Left lobe of liver (tissue), 2 donors: ENCODE data around the gene RHEB. TPM values are rescaled to one million over a fixed set of nuclear protein-coding genes. Genes with fewer than 3 reads are reported as not detected.
A peak's percentile ranks its signal among the peaks of the same experiment; 100 is the strongest.

Source experiments
- ATAC-seq: fragments of 200-7000 bp; cut with Tn5 transposase; one replicate; pipeline ENCODE4 v1.9.1; 2020; ENCODE audit warnings: mild to moderate bottlenecking, moderate library complexity
- DNase-seq: peaks from one replicate; pipeline ENCODE4 v3.0.0-alpha.2; 2020; ENCODE audit warnings: low spot score
- total RNA-seq: library from RNA; stranded (reverse); gene quantifications from one replicate; pipeline ENCODE4 v1.2.1, GENCODE V29; 2021
- donor health status: DM: no; HTN: no; CAD: no; lungs with moderate emphysema.
- donor health status: DM: no; HTN: yes; CAD: no.

Gene RHEB
- total RNA-seq, 1 donor from 2014 or later = 34.0 TPM

- no peak for ATAC-seq
- no peak for DNase-seq
These were observed 37.8 kb downstream of the RHEB start for GRCh38 chr7:151481650-151482505.

DNA sequence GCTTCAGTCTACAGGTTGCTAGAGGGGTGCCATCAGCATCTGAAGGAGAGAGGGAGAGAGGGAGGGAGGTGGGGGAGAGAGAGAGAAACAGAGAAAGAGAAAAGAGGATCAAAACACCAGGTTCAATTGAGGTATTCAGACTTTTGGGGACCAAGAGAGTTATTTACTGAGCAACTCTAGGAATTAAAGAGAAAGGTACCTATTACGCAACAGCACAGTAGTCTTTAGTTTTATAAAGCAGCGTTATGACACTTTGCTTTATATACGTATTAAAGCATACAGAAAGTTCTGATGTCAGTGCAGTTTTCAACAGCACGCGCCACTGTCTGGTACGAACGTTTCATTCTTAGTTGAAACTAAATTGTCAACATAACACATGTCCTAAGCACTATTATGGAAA, 41.8 kb downstream of the RHEB start:
- ATAC-seq (no peak), DNase-seq (no peak)

DNA sequence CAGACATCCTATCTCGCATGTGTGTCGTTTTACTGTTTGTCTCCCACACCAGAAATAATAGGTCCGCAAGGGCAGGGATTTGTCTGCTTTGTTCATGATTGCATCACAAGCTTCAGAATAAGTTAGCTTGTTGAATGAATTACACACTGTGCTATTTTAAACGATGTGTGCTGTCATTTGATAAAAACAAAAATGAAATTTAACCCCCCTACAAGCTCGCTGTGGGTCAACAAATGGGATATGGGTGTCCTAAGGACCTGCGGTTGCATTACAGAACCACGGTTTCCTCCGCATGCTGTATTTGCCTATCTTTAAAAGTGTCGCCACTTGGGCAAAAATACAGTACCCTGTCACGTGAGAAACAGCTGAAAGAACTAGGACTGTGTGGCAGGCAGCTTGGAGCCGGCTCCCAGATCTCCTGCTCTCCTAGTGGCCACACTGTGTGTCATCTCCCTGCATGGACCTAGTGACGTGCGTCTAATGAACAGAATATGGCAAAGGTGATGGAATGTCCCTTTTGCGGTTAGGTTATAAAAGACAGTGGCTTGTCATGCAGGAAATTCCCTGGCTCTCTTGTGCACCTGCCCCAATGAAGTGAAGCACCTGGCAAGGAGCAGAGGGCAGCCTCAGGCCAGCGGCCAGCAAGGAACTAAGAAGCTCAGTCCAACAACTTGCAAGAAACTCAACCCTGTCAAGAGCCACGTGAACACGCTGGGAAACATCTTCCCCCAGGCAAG, 46.9 kb downstream of the RHEB start:
- no peak for ATAC-seq
- DNase-seq = no peak

- ATAC-seq = no peak
These were observed 49.0 kb downstream of the RHEB start for GRCh38 chr7:151470711-151471110.

GRCh38 chr7:151469281-151469680, 50.4 kb downstream of the RHEB start:
- DNase-seq (no peak), ATAC-seq (no peak)

More at GRCh38 chr7:151470711-151471110, 49.0 kb downstream of the RHEB start:
- no peak for DNase-seq

- no peak for DNase-seq
These were observed 51.3 kb downstream of the RHEB start for GRCh38 chr7:151468217-151469018.

GRCh38 chr7:151465169-151465568, 54.5 kb downstream of the RHEB start:
- no peak for ATAC-seq
- DNase-seq = no peak

More at GRCh38 chr7:151468217-151469018, 51.3 kb downstream of the RHEB start:
- ATAC-seq = no peak

DNA sequence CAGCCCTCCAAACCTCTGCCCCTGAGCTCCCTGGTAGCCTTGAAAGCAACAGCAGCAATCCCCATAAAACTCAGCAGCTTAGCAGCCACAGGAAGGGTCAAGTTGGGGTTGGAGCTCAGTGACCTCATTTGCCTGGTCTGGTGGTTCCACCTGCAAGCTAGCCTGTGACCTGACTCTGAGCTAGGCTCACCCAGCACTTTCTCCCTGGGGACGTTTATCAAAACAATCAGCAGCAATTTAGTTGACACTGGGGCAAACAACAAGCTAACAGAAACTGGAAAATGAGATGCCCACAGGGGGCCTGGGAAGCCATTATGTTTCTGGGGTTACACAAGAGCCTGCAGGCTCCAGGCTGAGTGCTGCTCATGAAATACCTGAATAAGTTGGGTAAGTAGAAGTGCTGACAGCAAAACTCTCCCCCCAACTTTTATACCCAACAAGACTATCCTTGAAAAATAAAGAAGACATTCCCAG, 57.4 kb downstream of the RHEB start:
- ATAC-seq (no peak), DNase-seq (no peak)

GRCh38 chr7:151461942-151462230, 57.8 kb downstream of the RHEB start:
- DNase-seq (no peak), ATAC-seq (peak; percentile 6)

GRCh38 chr7:151461096-151461941, 58.4 kb downstream of the RHEB start:
- ATAC-seq = no peak
- no peak for DNase-seq

GRCh38 chr7:151460474-151460855, 59.2 kb downstream of the RHEB start:
- DNase-seq (no peak), ATAC-seq (peak; percentile 15)

- peak; percentile 57 for DNase-seq
- peak; percentile 83 for ATAC-seq
These were observed 59.8 kb downstream of the RHEB start for GRCh38 chr7:151459726-151460473.

- DNase-seq = no peak
These were observed 62.2 kb downstream of the RHEB start for GRCh38 chr7:151457534-151457933.

DNA sequence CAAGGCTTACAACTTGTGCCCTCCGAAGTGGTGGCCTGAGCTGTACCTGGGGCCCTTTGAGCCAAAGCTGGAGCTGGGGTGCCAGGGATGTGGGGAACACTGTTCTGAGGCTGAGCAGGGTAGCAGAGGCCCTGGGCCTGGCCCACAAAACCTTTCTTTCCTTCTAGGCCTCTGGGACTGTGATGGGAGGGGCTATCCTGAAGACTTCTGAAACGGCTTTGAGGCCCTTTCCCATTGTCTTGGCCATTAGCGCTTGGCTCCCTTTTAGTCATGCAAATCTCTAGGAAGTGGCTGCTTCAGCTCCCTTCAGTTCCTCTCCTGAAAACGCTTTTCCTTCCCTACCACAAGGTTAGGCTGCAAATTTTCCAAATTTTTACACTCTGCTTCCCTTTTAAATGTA, 62.9 kb downstream of the RHEB start:
- ATAC-seq = no peak
- no peak for DNase-seq

More at GRCh38 chr7:151457534-151457933, 62.2 kb downstream of the RHEB start:
- no peak for ATAC-seq

DNA sequence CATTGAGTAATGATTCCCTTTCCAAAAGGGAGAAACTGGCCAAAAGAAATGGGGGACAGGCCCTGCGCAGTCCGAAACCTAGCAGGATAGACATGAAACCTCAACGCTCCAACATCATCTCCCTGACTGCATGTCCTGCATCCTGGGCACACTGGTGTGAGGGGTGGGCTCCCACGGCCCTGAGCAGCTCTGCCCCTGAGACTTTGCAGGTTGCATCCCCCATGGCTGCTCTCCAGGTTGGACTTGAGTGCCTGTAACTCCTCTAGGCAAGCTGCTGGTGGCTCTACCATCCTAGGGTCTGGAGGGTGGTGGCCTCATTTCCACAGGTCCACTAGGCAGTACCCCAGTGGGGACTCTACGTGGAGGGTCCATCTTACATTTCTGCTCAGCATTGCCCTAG, 63.4 kb downstream of the RHEB start:
- DNase-seq (no peak), ATAC-seq (no peak)

GRCh38 chr7:151455690-151456089, 64.0 kb downstream of the RHEB start:
- DNase-seq (no peak), ATAC-seq (no peak)

GRCh38 chr7:151454932-151455530, 64.7 kb downstream of the RHEB start:
- ATAC-seq (no peak), DNase-seq (no peak)

GRCh38 chr7:151454305-151454704, 65.4 kb downstream of the RHEB start:
- no peak for ATAC-seq
- no peak for DNase-seq

- ATAC-seq = no peak
- DNase-seq = peak; percentile 27
These were observed 66.3 kb downstream of the RHEB start for GRCh38 chr7:151453326-151453791.
